ENCODE results near the gene CD82. TPM values are rescaled to one million over a fixed set of nuclear protein-coding genes. Genes with fewer than 3 reads are reported as not detected.

Gene CD82
- total RNA-seq, 3 donors from 2014 or later, result 12.0 to 40.4 (median 38.0) TPM

- H3K4me3 ChIP-seq, result no peak overlapping the region
- H3K9me3 ChIP-seq, result no peaks in the 10 kb centered on the region
- TF ChIP-seq CTCF (IDR thresholded peaks at IDR 0.05), result no peak
- no peak for TF ChIP-seq POLR2A (IDR thresholded peaks at IDR 0.05)
- no peak for TF ChIP-seq POLR2AphosphoS5 (IDR thresholded peaks at IDR 0.05)
- H3K4me1 ChIP-seq, result no peaks in the 10 kb centered on the region
- H3K27me3 ChIP-seq, result no peaks in the 10 kb centered on the region
- intact Hi-C loops (cut with DNase I; ENCODE audit: low total_unique reads), result no loop called here
- no peak for DNase-seq (ENCODE audit: low spot score in 2 of 2)
- no peaks in the 10 kb centered on the region for H3K36me3 ChIP-seq
- H3K27ac ChIP-seq, result no peak overlapping the region
Measured at GRCh38 chr11:44652901-44653644, 87.6 kb downstream of the CD82 start.

- no peak overlapping the region for H3K27ac ChIP-seq
- TF ChIP-seq CTCF (IDR thresholded peaks at IDR 0.05) (no peak), POLR2AphosphoS5 (IDR thresholded peaks at IDR 0.05) (no peak), POLR2A (IDR thresholded peaks at IDR 0.05) (no peak)
- intact Hi-C loops (cut with DNase I; ENCODE audit: low total_unique reads), result no loop called here
Measured at GRCh38 chr11:44654057-44654456, 88.6 kb downstream of the CD82 start.

GRCh38 chr11:44654596-44654995 is 89.1 kb downstream of the CD82 start:
- no peak for TF ChIP-seq POLR2AphosphoS5 (IDR thresholded peaks at IDR 0.05)
- no peak for TF ChIP-seq CTCF (IDR thresholded peaks at IDR 0.05)
- no peak for TF ChIP-seq POLR2A (IDR thresholded peaks at IDR 0.05)
- Histone ChIP-seq H3K27ac (no peak overlapping the region), H3K4me1 (no peaks in the 10 kb centered on the region), H3K27me3 (no peaks in the 10 kb centered on the region), H3K4me3 (no peak overlapping the region), H3K9me3 (no peaks in the 10 kb centered on the region), H3K36me3 (no peaks in the 10 kb centered on the region)
- intact Hi-C loops (cut with DNase I; ENCODE audit: low total_unique reads), result no loop called here
- DNase-seq (ENCODE audit: low spot score in 2 of 2), result no peak

More at GRCh38 chr11:44654057-44654456, 88.6 kb downstream of the CD82 start:
- no peaks in the 10 kb centered on the region for H3K36me3 ChIP-seq
- DNase-seq (ENCODE audit: low spot score in 2 of 2), result no peak
- H3K27me3 ChIP-seq, result no peaks in the 10 kb centered on the region
- H3K4me3 ChIP-seq, result no peak overlapping the region
- H3K9me3 ChIP-seq, result no peaks in the 10 kb centered on the region
- no peaks in the 10 kb centered on the region for H3K4me1 ChIP-seq

- H3K27me3 ChIP-seq, result no peaks in the 10 kb centered on the region
- intact Hi-C loops (cut with DNase I; ENCODE audit: low total_unique reads), result no loop called here
- TF ChIP-seq CTCF (IDR thresholded peaks at IDR 0.05) (no peak), POLR2AphosphoS5 (IDR thresholded peaks at IDR 0.05) (no peak), POLR2A (IDR thresholded peaks at IDR 0.05) (no peak)
Measured at GRCh38 chr11:44657836-44658505, 92.5 kb downstream of the CD82 start.

GRCh38 chr11:44658506-44658850 is 93.0 kb downstream of the CD82 start:
- Histone ChIP-seq H3K4me1 (no peaks in the 10 kb centered on the region), H3K9me3 (no peaks in the 10 kb centered on the region), H3K4me3 (no peak overlapping the region), H3K27ac (no peak overlapping the region), H3K27me3 (no peaks in the 10 kb centered on the region), H3K36me3 (no peaks in the 10 kb centered on the region)
- no peak for DNase-seq (ENCODE audit: low spot score in 2 of 2)
- TF ChIP-seq POLR2A (IDR thresholded peaks at IDR 0.05) (no peak), POLR2AphosphoS5 (IDR thresholded peaks at IDR 0.05) (no peak), CTCF (IDR thresholded peaks at IDR 0.05) (no peak)
- intact Hi-C loops (cut with DNase I; ENCODE audit: low total_unique reads), result no loop called here

More at GRCh38 chr11:44657836-44658505, 92.5 kb downstream of the CD82 start:
- Histone ChIP-seq H3K9me3 (no peaks in the 10 kb centered on the region), H3K4me3 (no peak overlapping the region), H3K36me3 (no peaks in the 10 kb centered on the region), H3K27ac (no peak overlapping the region), H3K4me1 (no peaks in the 10 kb centered on the region)
- no peak for DNase-seq (ENCODE audit: low spot score in 2 of 2)

All from breast epithelium (tissue), 4 donors.